Right lobe of liver (tissue), 6 donors: Measurements from ENCODE around the gene POU3F2. TPM values are rescaled to one million over a fixed set of nuclear protein-coding genes. Genes with fewer than 3 reads are reported as not detected.
A peak's percentile ranks its signal among the peaks of the same experiment; 100 is the strongest.

ENCODE experiments used
- ATAC-seq, 4 donors: fragments of 200-7000 bp; cut with Tn5 transposase; one replicate each; pipeline ENCODE4 v1.9.1; 2020; ENCODE audit warnings: mild to moderate bottlenecking in 4 of 4, moderate library complexity in 4 of 4
- DNase-seq, 3 donors: peaks; one replicate each; pipeline ENCODE4 v3.0.0-alpha.2; 2020
- H3K27ac ChIP-seq, 3 donors: fragments of 200-600 bp; one replicate each; pipeline ENCODE4 v1.8.0; 2022
- H3K27me3 ChIP-seq, 2 donors: fragments of 200-600 bp; one replicate each; pipeline ENCODE4 v1.8.0; 2022
- H3K36me3 ChIP-seq, 4 donors: fragments of 200-600 bp; sonication (generic) in 1 of 4; one replicate each; pipeline versions ENCODE4 v1.5.1 to v1.8.0; 2017 to 2022; ENCODE audit warnings: control low read depth in 1 of 4
- H3K4me1 ChIP-seq, 4 donors: fragments of 200-600 bp; sonication (generic) in 1 of 4; one replicate each; pipeline versions ENCODE4 v1.5.1 to v1.8.0; 2017 to 2022; ENCODE audit warnings: control low read depth in 1 of 4
- H3K4me3 ChIP-seq, 3 donors: fragments of 200-600 bp; one replicate each; pipeline ENCODE4 v1.8.0; 2022
- H3K9me3 ChIP-seq, 4 donors: fragments of 200-600 bp; sonication (generic) in 1 of 4; one replicate each; pipeline versions ENCODE4 v1.5.1 to v1.8.0; 2017 to 2022; ENCODE audit warnings: control low read depth in 1 of 4
- CTCF ChIP-seq, 4 donors: fragments of 200-600 bp in 3 of 4; fragments of 450-650 bp in 1 of 4; IDR thresholded peaks; one replicate each; pipeline versions ENCODE4 v1.5.1 to v1.8.0; 2016 to 2022; ENCODE audit warnings: antibody characterized with exemption in 4 of 4, mild to moderate bottlenecking in 2 of 4
- POLR2A ChIP-seq: fragments of 450-650 bp; IDR thresholded peaks from one replicate; pipeline ENCODE4 v1.6.1; 2017; ENCODE audit warnings: antibody characterized with exemption, mild to moderate bottlenecking
- WGBS: methylation state at CpG from one replicate; pipeline ENCODE4 v1.1.6; 2018; ENCODE audit warnings: low coverage, low lambda C conversion rate; ENCODE audit not compliant: insufficient coverage; ENCODE audit errors: missing lambda C conversion rate; 5-methylcytosine and 5-hydroxymethylcytosine counted together
- intact Hi-C, 2 donors: fragments of 100-400 bp; cut with DNase I; formaldehyde crosslinking; loops; one replicate each; pipeline versions ENCODE4 v1.11.2 to v1.14.1; 2022
- total RNA-seq, 6 experiments: library from RNA; depleted of rRNA in 2 of 6; stranded (reverse); fragments of >200 nt in 2 of 6; fragmentation: NEBNext Ultra II Directional in 3 of 6; extraction: Animal tissue kit (Norgen Biotek cat#: 25700) in 3 of 6; gene quantifications; one replicate each; pipeline versions ENCODE4 v1.1.0 to v1.2.4, GENCODE V29; 2016 to 2023
- donor health status: DM: no; HTN: yes; CAD: no.
- donor health status: DM: no; HTN: no; CAD: no.
- donor health status: DM: no; HTN: no; CAD: no.
- donor health status: DM: no; HTN: yes; CAD: no.
- donor health status: DM: no; HTN: yes; CAD: no.

Gene POU3F2
- total RNA-seq, 6 experiments from 2014 or later: not detected

DNA sequence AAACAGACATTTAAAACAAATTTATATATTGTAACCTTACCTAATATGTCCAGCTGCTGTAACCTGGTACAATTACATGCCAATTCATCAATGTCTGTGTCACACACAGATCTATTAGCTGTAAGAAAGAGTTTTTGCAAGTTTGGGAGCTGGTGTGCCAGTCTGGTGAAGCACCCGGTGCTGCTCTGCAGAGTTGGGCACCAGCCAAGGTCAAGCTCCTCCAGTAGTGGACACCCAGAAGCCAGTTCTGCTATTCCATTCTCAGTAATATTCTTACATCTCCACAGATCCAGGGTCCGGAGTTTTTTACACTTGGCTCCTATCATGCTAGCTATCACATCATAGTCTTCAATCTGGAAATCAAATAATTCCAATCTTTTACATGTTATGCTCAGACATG, 41.0 kb downstream of the POU3F2 start:
- no peaks in the 10 kb centered on the region for H3K36me3 ChIP-seq
- TF ChIP-seq POLR2A: no peak
- no peak for TF ChIP-seq CTCF (IDR thresholded peaks at IDR 0.05)
- intact Hi-C loops: no loop called here
- H3K4me1 ChIP-seq: no peaks in the 10 kb centered on the region
- DNase-seq (peak in 1 of 3 donors; percentile 19), ATAC-seq (peak in 3 of 4 donors; percentile 38 to 46 (median 40))
- H3K9me3 ChIP-seq: no peaks in the 10 kb centered on the region
- H3K4me3 ChIP-seq: no peak overlapping the region
- no peak overlapping the region for H3K27ac ChIP-seq
- WGBS: 80% methylated on average over 1 of the region's 2 CpGs
- H3K27me3 ChIP-seq: no peaks in the 10 kb centered on the region

DNA sequence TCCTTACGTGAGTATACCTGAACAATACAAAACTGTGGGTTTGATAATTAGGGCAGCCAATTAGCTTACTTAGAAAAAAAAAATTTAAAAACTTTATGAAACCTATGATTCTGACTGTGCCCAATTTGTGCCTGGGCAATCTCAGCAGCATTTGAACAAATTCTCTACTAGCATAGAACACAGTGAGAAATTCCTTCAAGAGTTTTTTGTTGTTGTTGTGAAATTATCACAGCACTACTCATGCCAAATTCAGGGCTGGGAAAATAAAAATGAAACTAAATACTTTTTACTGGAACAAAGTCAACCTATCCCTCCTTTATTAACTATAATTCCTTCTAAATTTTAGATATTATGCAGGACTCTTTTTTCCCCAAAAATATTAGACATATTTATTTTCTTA, 42.9 kb downstream of the POU3F2 start:
- no peaks in the 10 kb centered on the region for H3K4me1 ChIP-seq
- H3K9me3 ChIP-seq: no peaks in the 10 kb centered on the region
- H3K36me3 ChIP-seq: no peaks in the 10 kb centered on the region
- no peak for DNase-seq
- ATAC-seq: no peak
- H3K27ac ChIP-seq: no peak overlapping the region
- TF ChIP-seq POLR2A: no peak
- TF ChIP-seq CTCF (IDR thresholded peaks at IDR 0.05): no peak
- H3K27me3 ChIP-seq: no peaks in the 10 kb centered on the region
- H3K4me3 ChIP-seq: no peak overlapping the region
- intact Hi-C loops: no loop called here
- WGBS: no CpG with 5 or more reads among the region's 1 CpG

DNA sequence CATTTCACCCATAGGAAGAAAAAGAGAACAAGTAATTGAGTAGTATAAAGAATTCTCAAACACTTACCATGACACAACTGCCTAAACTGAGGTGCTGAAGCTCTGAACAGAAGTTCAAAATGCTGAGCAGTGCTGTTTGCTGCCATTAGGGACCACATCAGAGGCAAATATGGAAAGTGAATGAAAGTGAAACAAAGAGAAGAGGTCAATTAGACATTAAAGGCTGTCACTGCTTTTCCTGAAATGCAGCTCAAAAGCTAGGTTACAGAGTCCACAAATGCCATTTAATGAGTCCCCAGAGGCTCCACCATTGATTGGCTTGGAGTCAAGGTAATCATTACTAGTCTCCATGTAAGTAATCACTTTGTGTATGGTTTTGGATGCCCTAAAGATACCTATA, 46.1 kb downstream of the POU3F2 start:
- Histone ChIP-seq H3K27ac (no peak overlapping the region), H3K27me3 (no peaks in the 10 kb centered on the region), H3K4me3 (no peak overlapping the region), H3K36me3 (no peaks in the 10 kb centered on the region), H3K9me3 (no peaks in the 10 kb centered on the region), H3K4me1 (no peaks in the 10 kb centered on the region)
- intact Hi-C loops: no loop called here
- ATAC-seq (no peak), DNase-seq (no peak)
- TF ChIP-seq POLR2A (no peak), CTCF (IDR thresholded peaks at IDR 0.05) (no peak)

DNA sequence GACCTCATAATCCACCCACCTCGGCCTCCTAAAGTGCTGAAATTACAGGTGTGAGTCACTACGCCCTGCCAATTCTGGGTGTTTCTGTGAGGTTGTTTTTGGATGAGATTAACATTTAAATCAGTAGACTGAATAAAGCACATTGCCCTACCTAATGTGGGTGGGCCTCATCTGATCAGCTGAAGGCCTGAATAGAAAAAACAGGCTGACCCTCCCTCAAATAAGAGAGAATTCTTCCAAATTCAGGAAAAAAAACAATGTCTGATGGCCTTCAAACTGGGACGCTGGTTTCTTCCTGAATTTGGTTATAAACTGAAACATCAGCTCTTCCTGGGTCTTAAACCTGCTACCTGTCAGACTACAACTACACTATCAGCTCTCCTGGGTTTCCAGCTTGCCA, 51.0 kb downstream of the POU3F2 start:
- ATAC-seq (no peak), DNase-seq (no peak)
- Histone ChIP-seq H3K4me3 (no peak overlapping the region), H3K4me1 (no peaks in the 10 kb centered on the region), H3K27me3 (no peaks in the 10 kb centered on the region), H3K9me3 (no peaks in the 10 kb centered on the region), H3K27ac (no peak overlapping the region), H3K36me3 (peaks cover 0 to 3% (median 0%) of the 10 kb centered on the region in 4 donors)
- TF ChIP-seq CTCF (IDR thresholded peaks at IDR 0.05) (no peak), POLR2A (no peak)
- intact Hi-C loops: no loop called here
- 100% methylated on average over 2 of the region's 3 CpGs for WGBS

GRCh38 chr6:98887650-98888049, 53.3 kb downstream of the POU3F2 start:
- intact Hi-C loops: no loop called here
- Histone ChIP-seq H3K36me3 (peaks cover 0 to 3% (median 0%) of the 10 kb centered on the region in 4 donors), H3K27ac (no peak overlapping the region), H3K9me3 (no peaks in the 10 kb centered on the region), H3K27me3 (no peaks in the 10 kb centered on the region), H3K4me1 (no peaks in the 10 kb centered on the region), H3K4me3 (no peak overlapping the region)
- TF ChIP-seq CTCF (IDR thresholded peaks at IDR 0.05): no peak
- no peak for TF ChIP-seq POLR2A
- 87% methylated on average over 3 of the region's 3 CpGs for WGBS
- ATAC-seq (no peak), DNase-seq (no peak)
